Measurements from ENCODE around the gene RPS23.

Gene RPS23

DNA sequence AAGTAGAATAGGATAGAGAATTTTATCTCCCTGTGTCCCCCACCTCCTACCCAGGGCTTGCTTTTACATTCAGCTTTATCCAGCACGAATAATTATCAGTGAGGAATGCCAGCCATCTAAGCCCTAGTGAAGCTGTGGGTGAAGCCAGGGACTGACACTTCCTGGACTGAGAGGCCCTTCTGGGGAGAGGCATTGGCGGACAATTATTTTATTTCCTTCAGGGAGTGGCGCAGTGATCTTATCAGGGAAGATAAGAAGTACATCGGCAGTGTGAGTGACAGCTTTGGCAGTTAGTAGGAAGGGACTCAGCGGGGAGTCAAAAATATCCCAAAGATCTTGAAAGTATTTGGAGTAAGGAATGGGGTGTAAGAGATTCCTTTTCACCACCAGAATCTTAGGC lies 34.9 kb upstream of the RPS23 start:
- Histone ChIP-seq H3K9ac (no peak overlapping the region), H3K36me3 (ENCODE audit: insufficient read depth) (no peaks in the 10 kb centered on the region), H3K4me3 (IDR thresholded peaks at IDR 0.05; ENCODE audit: insufficient read depth, low read depth, low read length) (no peak overlapping the region), H4K20me1 (ENCODE audit: insufficient read depth) (no peaks in the 10 kb centered on the region), H3K27ac (no peak overlapping the region), H3K4me2 (no peak overlapping the region), H3K79me2 (ENCODE audit: insufficient read depth, low read depth) (no peaks in the 10 kb centered on the region), H2AFZ (ENCODE audit: low read depth) (no peak overlapping the region), H3K27me3 (ENCODE audit: insufficient read depth, low read depth) (no peaks in the 10 kb centered on the region), H3K4me1 (ENCODE audit: low read depth, poor library complexity, severe bottlenecking) (peaks cover 5% of the 10 kb centered on the region)
- TF ChIP-seq, protein P1, sequence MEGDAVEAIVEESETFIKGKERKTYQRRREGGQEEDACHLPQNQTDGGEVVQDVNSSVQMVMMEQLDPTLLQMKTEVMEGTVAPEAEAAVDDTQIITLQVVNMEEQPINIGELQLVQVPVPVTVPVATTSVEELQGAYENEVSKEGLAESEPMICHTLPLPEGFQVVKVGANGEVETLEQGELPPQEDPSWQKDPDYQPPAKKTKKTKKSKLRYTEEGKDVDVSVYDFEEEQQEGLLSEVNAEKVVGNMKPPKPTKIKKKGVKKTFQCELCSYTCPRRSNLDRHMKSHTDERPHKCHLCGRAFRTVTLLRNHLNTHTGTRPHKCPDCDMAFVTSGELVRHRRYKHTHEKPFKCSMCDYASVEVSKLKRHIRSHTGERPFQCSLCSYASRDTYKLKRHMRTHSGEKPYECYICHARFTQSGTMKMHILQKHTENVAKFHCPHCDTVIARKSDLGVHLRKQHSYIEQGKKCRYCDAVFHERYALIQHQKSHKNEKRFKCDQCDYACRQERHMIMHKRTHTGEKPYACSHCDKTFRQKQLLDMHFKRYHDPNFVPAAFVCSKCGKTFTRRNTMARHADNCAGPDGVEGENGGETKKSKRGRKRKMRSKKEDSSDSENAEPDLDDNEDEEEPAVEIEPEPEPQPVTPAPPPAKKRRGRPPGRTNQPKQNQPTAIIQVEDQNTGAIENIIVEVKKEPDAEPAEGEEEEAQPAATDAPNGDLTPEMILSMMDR (conservative IDR thresholded peaks at IDR 0.05; ENCODE audit: low read depth, low read length): no peak

DNA sequence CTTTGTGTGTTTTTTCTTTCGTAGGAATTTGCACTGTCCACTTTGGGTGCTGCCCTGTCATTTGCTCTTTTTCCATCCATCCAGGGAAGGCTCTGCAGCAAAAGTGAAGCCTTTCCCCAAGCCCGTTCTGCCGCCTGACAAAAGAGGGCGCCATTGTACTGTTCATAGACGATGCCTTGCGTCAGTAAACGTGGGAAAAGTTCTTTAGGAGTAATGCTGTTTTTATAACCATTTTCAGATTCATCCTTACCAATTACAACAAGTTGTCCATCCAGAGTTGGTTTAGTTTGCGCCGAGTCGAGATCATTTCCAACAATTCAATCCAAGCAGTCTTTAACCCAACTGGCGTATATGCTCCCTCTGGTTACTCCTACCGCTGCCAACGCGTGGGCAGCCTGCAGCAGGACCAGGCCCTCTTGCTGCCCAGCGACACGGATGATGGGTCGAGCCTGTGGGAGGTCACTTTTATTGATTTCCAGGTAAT lies 34.3 kb upstream of the RPS23 start:
- H3K79me2 ChIP-seq (ENCODE audit: insufficient read depth, low read depth): no peaks in the 10 kb centered on the region
- no peaks in the 10 kb centered on the region for H3K36me3 ChIP-seq (ENCODE audit: insufficient read depth)
- no peak overlapping the region for H3K27ac ChIP-seq
- H3K4me3 ChIP-seq (IDR thresholded peaks at IDR 0.05; ENCODE audit: insufficient read depth, low read depth, low read length): no peak overlapping the region
- H4K20me1 ChIP-seq (ENCODE audit: insufficient read depth): no peaks in the 10 kb centered on the region
- no peak overlapping the region for H3K4me2 ChIP-seq
- TF ChIP-seq, protein P1 (conservative IDR thresholded peaks at IDR 0.05; ENCODE audit: low read depth, low read length): peak; percentile 99
- peaks cover 5% of the 10 kb centered on the region for H3K4me1 ChIP-seq (ENCODE audit: low read depth, poor library complexity, severe bottlenecking)
- H3K27me3 ChIP-seq (ENCODE audit: insufficient read depth, low read depth): no peaks in the 10 kb centered on the region
- H3K9ac ChIP-seq: no peak overlapping the region
- H2AFZ ChIP-seq (ENCODE audit: low read depth): no peak overlapping the region

DNA sequence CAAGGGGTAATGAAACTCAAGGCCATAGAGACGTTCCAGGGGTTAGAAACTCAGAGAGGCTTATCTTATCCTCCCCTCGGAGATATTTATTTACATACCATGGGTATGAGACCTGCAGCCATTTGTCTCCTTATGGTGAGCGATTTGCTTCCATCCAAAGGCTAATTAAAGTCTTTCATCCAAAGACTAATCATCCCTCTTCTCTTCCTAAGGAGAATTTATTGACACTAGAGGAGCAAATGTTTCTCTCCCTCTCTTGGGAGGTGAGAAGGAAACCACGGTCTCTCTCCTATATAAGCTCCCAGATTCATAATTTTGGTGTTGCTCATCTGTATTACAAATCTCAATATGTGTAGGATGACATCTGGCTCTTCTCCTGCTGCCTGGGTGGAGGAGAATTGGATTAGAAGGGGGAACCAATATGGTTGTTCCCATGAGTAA lies 31.0 kb upstream of the RPS23 start:
- Histone ChIP-seq H2AFZ (ENCODE audit: low read depth) (no peak overlapping the region), H4K20me1 (ENCODE audit: insufficient read depth) (no peaks in the 10 kb centered on the region), H3K9ac (no peak overlapping the region), H3K4me3 (IDR thresholded peaks at IDR 0.05; ENCODE audit: insufficient read depth, low read depth, low read length) (no peak overlapping the region), H3K4me1 (ENCODE audit: low read depth, poor library complexity, severe bottlenecking) (no peaks in the 10 kb centered on the region), H3K4me2 (no peak overlapping the region), H3K79me2 (ENCODE audit: insufficient read depth, low read depth) (no peaks in the 10 kb centered on the region), H3K36me3 (ENCODE audit: insufficient read depth) (no peaks in the 10 kb centered on the region), H3K27ac (no peak overlapping the region), H3K27me3 (ENCODE audit: insufficient read depth, low read depth) (no peaks in the 10 kb centered on the region)
- TF ChIP-seq, protein P1 (conservative IDR thresholded peaks at IDR 0.05; ENCODE audit: low read depth, low read length): no peak

DNA sequence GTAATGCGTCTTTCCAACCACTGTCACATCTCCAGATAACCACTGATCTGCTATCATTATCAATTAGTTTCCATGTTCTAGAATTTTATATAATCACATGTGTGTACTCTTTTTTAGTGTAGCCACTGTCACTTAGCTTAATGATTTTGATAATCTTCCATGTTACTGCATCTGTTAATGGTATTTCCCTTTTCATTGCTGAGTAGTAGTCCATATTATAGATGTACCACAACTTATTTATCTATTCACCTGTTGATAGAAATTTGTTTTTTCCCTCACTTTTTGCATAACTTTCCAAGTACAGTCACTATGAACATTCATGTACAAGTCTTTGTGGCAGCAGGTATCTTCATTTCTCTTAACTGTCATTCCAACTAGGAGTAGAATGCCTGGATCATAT lies 30.3 kb upstream of the RPS23 start:
- Histone ChIP-seq H3K4me2 (no peak overlapping the region), H3K9ac (no peak overlapping the region), H3K27ac (no peak overlapping the region), H3K4me3 (IDR thresholded peaks at IDR 0.05; ENCODE audit: insufficient read depth, low read depth, low read length) (no peak overlapping the region), H3K4me1 (ENCODE audit: low read depth, poor library complexity, severe bottlenecking) (no peaks in the 10 kb centered on the region), H3K27me3 (ENCODE audit: insufficient read depth, low read depth) (no peaks in the 10 kb centered on the region), H3K79me2 (ENCODE audit: insufficient read depth, low read depth) (no peaks in the 10 kb centered on the region), H3K36me3 (ENCODE audit: insufficient read depth) (no peaks in the 10 kb centered on the region), H2AFZ (ENCODE audit: low read depth) (no peak overlapping the region), H4K20me1 (ENCODE audit: insufficient read depth) (no peaks in the 10 kb centered on the region)
- TF ChIP-seq, protein P1 (conservative IDR thresholded peaks at IDR 0.05; ENCODE audit: low read depth, low read length): no peak
